ENCODE data around the gene NAV2. TPM values are rescaled to one million over a fixed set of nuclear protein-coding genes. Genes with fewer than 3 reads are reported as not detected.
A peak's percentile ranks its signal among the peaks of the same experiment; 100 is the strongest.

NAV2 gene
- total and polyA plus RNA-seq, 2 donors from 2014 or later, result 5.9 to 37.7 TPM

- TF ChIP-seq, protein P1, sequence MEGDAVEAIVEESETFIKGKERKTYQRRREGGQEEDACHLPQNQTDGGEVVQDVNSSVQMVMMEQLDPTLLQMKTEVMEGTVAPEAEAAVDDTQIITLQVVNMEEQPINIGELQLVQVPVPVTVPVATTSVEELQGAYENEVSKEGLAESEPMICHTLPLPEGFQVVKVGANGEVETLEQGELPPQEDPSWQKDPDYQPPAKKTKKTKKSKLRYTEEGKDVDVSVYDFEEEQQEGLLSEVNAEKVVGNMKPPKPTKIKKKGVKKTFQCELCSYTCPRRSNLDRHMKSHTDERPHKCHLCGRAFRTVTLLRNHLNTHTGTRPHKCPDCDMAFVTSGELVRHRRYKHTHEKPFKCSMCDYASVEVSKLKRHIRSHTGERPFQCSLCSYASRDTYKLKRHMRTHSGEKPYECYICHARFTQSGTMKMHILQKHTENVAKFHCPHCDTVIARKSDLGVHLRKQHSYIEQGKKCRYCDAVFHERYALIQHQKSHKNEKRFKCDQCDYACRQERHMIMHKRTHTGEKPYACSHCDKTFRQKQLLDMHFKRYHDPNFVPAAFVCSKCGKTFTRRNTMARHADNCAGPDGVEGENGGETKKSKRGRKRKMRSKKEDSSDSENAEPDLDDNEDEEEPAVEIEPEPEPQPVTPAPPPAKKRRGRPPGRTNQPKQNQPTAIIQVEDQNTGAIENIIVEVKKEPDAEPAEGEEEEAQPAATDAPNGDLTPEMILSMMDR (IDR thresholded peaks at IDR 0.05; ENCODE audit: borderline replicate concordance, extremely low read depth, insufficient read depth), result no peak
- no peak overlapping the region for H3K9ac ChIP-seq (ENCODE audit: low read length in 3 of 3)
- FAIRE-seq (no peak), DNase-seq (peak in 2 of 5 donors; percentile 46 to 60)
- H3K36me3 ChIP-seq (ENCODE audit: control insufficient read depth in 2 of 3, insufficient read depth in 3 of 3, low read length in 3 of 3), result no peaks in the 10 kb centered on the region
- no peaks in the 10 kb centered on the region for H3K27me3 ChIP-seq (ENCODE audit: control insufficient read depth, insufficient read depth, low read length)
- H3K4me1 ChIP-seq (ENCODE audit: control insufficient read depth in 2 of 3, insufficient read depth in 2 of 3, low read depth in 1 of 3, low read length in 3 of 3), result no peaks in the 10 kb centered on the region
- no peak overlapping the region for H3K4me3 ChIP-seq (ENCODE audit: low read length in 3 of 3)
- no peak overlapping the region for H3K27ac ChIP-seq (ENCODE audit: low read depth in 2 of 2, low read length in 2 of 2)
- intact Hi-C loops (cut with DNase I), result no loop called here
- no peaks in the 10 kb centered on the region for H3K9me3 ChIP-seq (ENCODE audit: control insufficient read depth in 2 of 3, insufficient read depth in 1 of 3, low read length in 3 of 3)
These were observed 151.8 kb downstream of the NAV2 start for GRCh38 chr11:19864141-19865140.

GRCh38 chr11:19866037-19866436, 153.4 kb downstream of the NAV2 start:
- Histone ChIP-seq H3K9me3 (ENCODE audit: control insufficient read depth in 2 of 3, insufficient read depth in 1 of 3, low read length in 3 of 3) (no peaks in the 10 kb centered on the region), H3K36me3 (ENCODE audit: control insufficient read depth in 2 of 3, insufficient read depth in 3 of 3, low read length in 3 of 3) (no peaks in the 10 kb centered on the region), H3K4me3 (ENCODE audit: low read length in 3 of 3) (no peak overlapping the region), H3K9ac (ENCODE audit: low read length in 3 of 3) (no peak overlapping the region), H3K4me1 (ENCODE audit: control insufficient read depth in 2 of 3, insufficient read depth in 2 of 3, low read depth in 1 of 3, low read length in 3 of 3) (no peaks in the 10 kb centered on the region), H3K27me3 (ENCODE audit: control insufficient read depth, insufficient read depth, low read length) (no peaks in the 10 kb centered on the region), H3K27ac (ENCODE audit: low read depth in 2 of 2, low read length in 2 of 2) (no peak overlapping the region)
- no peak for FAIRE-seq
- no peak for DNase-seq
- TF ChIP-seq, protein P1 (IDR thresholded peaks at IDR 0.05; ENCODE audit: borderline replicate concordance, extremely low read depth, insufficient read depth), result no peak
- intact Hi-C loops (cut with DNase I), result no loop called here

GRCh38 chr11:19866521-19866920, 153.9 kb downstream of the NAV2 start:
- TF ChIP-seq, protein P1 (IDR thresholded peaks at IDR 0.05; ENCODE audit: borderline replicate concordance, extremely low read depth, insufficient read depth), result no peak
- DNase-seq, result no peak
- no peak overlapping the region for H3K27ac ChIP-seq (ENCODE audit: low read depth in 2 of 2, low read length in 2 of 2)
- no peak for FAIRE-seq
- no peaks in the 10 kb centered on the region for H3K4me1 ChIP-seq (ENCODE audit: control insufficient read depth in 2 of 3, insufficient read depth in 2 of 3, low read depth in 1 of 3, low read length in 3 of 3)
- no peaks in the 10 kb centered on the region for H3K9me3 ChIP-seq (ENCODE audit: control insufficient read depth in 2 of 3, insufficient read depth in 1 of 3, low read length in 3 of 3)
- H3K27me3 ChIP-seq (ENCODE audit: control insufficient read depth, insufficient read depth, low read length), result no peaks in the 10 kb centered on the region
- intact Hi-C loops (cut with DNase I), result no loop called here
- H3K9ac ChIP-seq (ENCODE audit: low read length in 3 of 3), result no peak overlapping the region
- H3K36me3 ChIP-seq (ENCODE audit: control insufficient read depth in 2 of 3, insufficient read depth in 3 of 3, low read length in 3 of 3), result no peaks in the 10 kb centered on the region
- no peak overlapping the region for H3K4me3 ChIP-seq (ENCODE audit: low read length in 3 of 3)

All from kidney (tissue), 14 donors.